ENCODE measurements around the gene MGMT.

MGMT gene

DNA sequence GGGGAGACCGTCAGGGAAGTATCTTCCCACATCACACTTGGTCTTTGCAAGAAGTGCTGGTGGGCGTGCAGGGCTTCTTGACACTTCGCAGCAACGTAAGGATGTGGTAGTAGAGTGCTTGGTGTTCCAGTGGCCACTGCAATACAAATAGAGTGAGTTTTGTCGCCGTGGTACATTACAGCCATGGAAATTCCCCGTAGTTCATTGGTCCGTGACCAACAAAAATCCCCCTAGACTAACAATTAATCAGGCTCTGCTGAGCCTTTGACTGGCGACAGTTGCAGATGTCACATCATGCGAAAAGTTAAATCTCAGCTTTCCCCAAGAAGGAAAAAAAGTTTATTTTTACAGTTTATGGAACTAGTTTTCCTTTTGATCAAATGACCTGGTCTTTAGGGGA is 134.7 kb downstream of the MGMT start:
- H4K20me1 ChIP-seq (ENCODE audit: insufficient read depth, low read length) = no peaks in the 10 kb centered on the region
- H3K4me1 ChIP-seq (ENCODE audit: insufficient read depth, low read length) = no peaks in the 10 kb centered on the region
- H3K9ac ChIP-seq (ENCODE audit: low read depth, low read length) = no peak overlapping the region
- H2AFZ ChIP-seq (ENCODE audit: low read depth, low read length) = no peak overlapping the region
- no peaks in the 10 kb centered on the region for H3K27me3 ChIP-seq (ENCODE audit: insufficient read depth, low read length, poor library complexity)
- TF ChIP-seq EZH2 (IDR thresholded peaks at IDR 0.05; ENCODE audit: borderline replicate concordance, low read depth, low read length, severe bottlenecking) = no peak
- TF ChIP-seq, protein P1, sequence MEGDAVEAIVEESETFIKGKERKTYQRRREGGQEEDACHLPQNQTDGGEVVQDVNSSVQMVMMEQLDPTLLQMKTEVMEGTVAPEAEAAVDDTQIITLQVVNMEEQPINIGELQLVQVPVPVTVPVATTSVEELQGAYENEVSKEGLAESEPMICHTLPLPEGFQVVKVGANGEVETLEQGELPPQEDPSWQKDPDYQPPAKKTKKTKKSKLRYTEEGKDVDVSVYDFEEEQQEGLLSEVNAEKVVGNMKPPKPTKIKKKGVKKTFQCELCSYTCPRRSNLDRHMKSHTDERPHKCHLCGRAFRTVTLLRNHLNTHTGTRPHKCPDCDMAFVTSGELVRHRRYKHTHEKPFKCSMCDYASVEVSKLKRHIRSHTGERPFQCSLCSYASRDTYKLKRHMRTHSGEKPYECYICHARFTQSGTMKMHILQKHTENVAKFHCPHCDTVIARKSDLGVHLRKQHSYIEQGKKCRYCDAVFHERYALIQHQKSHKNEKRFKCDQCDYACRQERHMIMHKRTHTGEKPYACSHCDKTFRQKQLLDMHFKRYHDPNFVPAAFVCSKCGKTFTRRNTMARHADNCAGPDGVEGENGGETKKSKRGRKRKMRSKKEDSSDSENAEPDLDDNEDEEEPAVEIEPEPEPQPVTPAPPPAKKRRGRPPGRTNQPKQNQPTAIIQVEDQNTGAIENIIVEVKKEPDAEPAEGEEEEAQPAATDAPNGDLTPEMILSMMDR (IDR thresholded peaks at IDR 0.05; ENCODE audit: borderline replicate concordance, extremely low read depth, low read length, poor library complexity, severe bottlenecking) = no peak
- DNase-seq (no peak), ATAC-seq (ENCODE audit: insufficient read depth, low read depth) (no peak)
- no peak overlapping the region for H3K27ac ChIP-seq (ENCODE audit: low read length)
- no peaks in the 10 kb centered on the region for H3K36me3 ChIP-seq (ENCODE audit: insufficient read depth, low read length)
- H3K9me3 ChIP-seq (ENCODE audit: insufficient read depth, low read length, severe bottlenecking) = no peaks in the 10 kb centered on the region
- H3K4me2 ChIP-seq (ENCODE audit: insufficient read depth, low read length) = no peak overlapping the region
- H3K79me2 ChIP-seq (ENCODE audit: insufficient read depth, low read length) = no peaks in the 10 kb centered on the region
- no peak overlapping the region for H3K4me3 ChIP-seq (ENCODE audit: low read depth in 1 of 2, low read length in 2 of 2)

DNA sequence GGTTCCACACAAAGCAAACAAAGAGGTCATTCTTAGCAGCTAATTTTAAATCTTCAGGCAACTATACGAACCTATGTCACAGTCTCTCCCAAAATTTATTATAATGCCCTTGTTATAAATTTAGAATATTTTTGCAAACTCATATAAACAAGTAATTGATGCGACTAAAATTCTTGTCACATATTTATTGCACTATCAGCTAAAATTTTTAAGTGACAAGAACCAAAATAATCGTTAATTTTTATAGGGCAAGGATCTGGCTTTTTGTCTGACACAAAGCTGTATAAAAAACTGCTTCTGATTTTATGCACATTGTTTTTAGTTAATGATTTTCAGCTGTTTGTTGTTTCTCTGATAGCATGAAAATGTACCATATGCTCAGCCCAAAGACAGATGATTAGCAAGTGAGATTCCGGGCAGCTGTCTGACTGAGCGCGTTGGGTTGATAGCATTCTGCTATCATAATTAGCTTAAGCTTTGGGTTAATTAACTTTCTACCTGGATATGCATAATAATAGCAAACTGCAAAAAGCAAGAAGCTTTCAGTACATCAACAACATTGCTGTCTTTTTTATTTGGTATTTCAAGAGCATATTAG is 136.0 kb downstream of the MGMT start:
- Histone ChIP-seq H3K4me1 (ENCODE audit: insufficient read depth, low read length) (no peaks in the 10 kb centered on the region), H3K79me2 (ENCODE audit: insufficient read depth, low read length) (no peaks in the 10 kb centered on the region), H3K27ac (ENCODE audit: low read length) (no peak overlapping the region), H2AFZ (ENCODE audit: low read depth, low read length) (no peak overlapping the region), H3K27me3 (ENCODE audit: insufficient read depth, low read length, poor library complexity) (no peaks in the 10 kb centered on the region), H3K9me3 (ENCODE audit: insufficient read depth, low read length, severe bottlenecking) (no peaks in the 10 kb centered on the region), H4K20me1 (ENCODE audit: insufficient read depth, low read length) (no peaks in the 10 kb centered on the region), H3K4me3 (ENCODE audit: low read depth in 1 of 2, low read length in 2 of 2) (no peak overlapping the region), H3K36me3 (ENCODE audit: insufficient read depth, low read length) (no peaks in the 10 kb centered on the region), H3K4me2 (ENCODE audit: insufficient read depth, low read length) (no peak overlapping the region), H3K9ac (ENCODE audit: low read depth, low read length) (no peak overlapping the region)
- no peak for TF ChIP-seq EZH2 (IDR thresholded peaks at IDR 0.05; ENCODE audit: borderline replicate concordance, low read depth, low read length, severe bottlenecking)
- TF ChIP-seq, protein P1 (IDR thresholded peaks at IDR 0.05; ENCODE audit: borderline replicate concordance, extremely low read depth, low read length, poor library complexity, severe bottlenecking) = no peak
- DNase-seq (no peak), ATAC-seq (ENCODE audit: insufficient read depth, low read depth) (no peak)

- H3K36me3 ChIP-seq (ENCODE audit: insufficient read depth, low read length) = no peaks in the 10 kb centered on the region
- H3K9ac ChIP-seq (ENCODE audit: low read depth, low read length) = no peak overlapping the region
- ATAC-seq (ENCODE audit: insufficient read depth, low read depth) = no peak
- no peak overlapping the region for H2AFZ ChIP-seq (ENCODE audit: low read depth, low read length)
- no peak overlapping the region for H3K4me2 ChIP-seq (ENCODE audit: insufficient read depth, low read length)
- H3K27ac ChIP-seq (ENCODE audit: low read length) = no peak overlapping the region
- no peak overlapping the region for H3K4me3 ChIP-seq (ENCODE audit: low read depth in 1 of 2, low read length in 2 of 2)
- no peaks in the 10 kb centered on the region for H3K27me3 ChIP-seq (ENCODE audit: insufficient read depth, low read length, poor library complexity)
- no peaks in the 10 kb centered on the region for H3K9me3 ChIP-seq (ENCODE audit: insufficient read depth, low read length, severe bottlenecking)
- no peaks in the 10 kb centered on the region for H4K20me1 ChIP-seq (ENCODE audit: insufficient read depth, low read length)
- TF ChIP-seq, protein P1 (IDR thresholded peaks at IDR 0.05; ENCODE audit: borderline replicate concordance, extremely low read depth, low read length, poor library complexity, severe bottlenecking) = no peak
- no peak for TF ChIP-seq EZH2 (IDR thresholded peaks at IDR 0.05; ENCODE audit: borderline replicate concordance, low read depth, low read length, severe bottlenecking)
- no peak for DNase-seq
- no peaks in the 10 kb centered on the region for H3K4me1 ChIP-seq (ENCODE audit: insufficient read depth, low read length)
- no peaks in the 10 kb centered on the region for H3K79me2 ChIP-seq (ENCODE audit: insufficient read depth, low read length)
Observed at GRCh38 chr10:129604333-129605032, 137.4 kb downstream of the MGMT start.
